CD4-positive, alpha-beta T cell (primary cell): ENCODE data around the gene PCID2. TPM values are rescaled to one million over a fixed set of nuclear protein-coding genes. Genes with fewer than 3 reads are reported as not detected.

Experiments used
- ATAC-seq: fragments of 200-7000 bp; cut with Tn5 transposase; one replicate; pipeline ENCODE4 v1.10.0; 2022; ENCODE audit warnings: mild to moderate bottlenecking; ENCODE audit not compliant: poor library complexity
- CTCF ChIA-PET: fragments of 350-600 bp; sonication (Branson Sonifier 250); formaldehyde crosslinking; loops from one replicate; lab custom pipeline; 2021; ENCODE audit warnings: antibody characterized with exemption, inconsistent platforms; lab: Charles Lee
- POLR2A ChIA-PET: fragments of 350-600 bp; sonication (Branson Sonifier 250); formaldehyde crosslinking; loops from one replicate; lab custom pipeline; 2021; ENCODE audit warnings: antibody characterized with exemption, inconsistent platforms; lab: Charles Lee
- DNase-seq, 14 experiments: peaks; one replicate each; pipeline ENCODE4 v3.0.0-alpha.2; 2013 to 2020; ENCODE audit warnings: mixed read lengths in 2 of 14
- H3K27ac ChIP-seq, 2 donors: one replicate each; pipeline versions ENCODE4 v1.5.1 to v1.7.0; 2013; ENCODE audit warnings: low read length in 2 of 2, low read depth in 1 of 2, mild to moderate bottlenecking in 1 of 2
- H3K27me3 ChIP-seq, 2 experiments: 1 replicate in 1 of 2; 2 replicates in 1 of 2; pipeline versions ENCODE4 v1.6.1 to v1.7.0; 2013; ENCODE audit warnings: low read length in 2 of 2, control low read depth in 1 of 2, mild to moderate bottlenecking in 1 of 2, moderate library complexity in 1 of 2; ENCODE audit not compliant: insufficient read depth in 2 of 2, control insufficient read depth in 1 of 2
- H3K36me3 ChIP-seq: one replicate; pipeline ENCODE4 v1.6.1; 2013; ENCODE audit warnings: low read length, control low read depth; ENCODE audit not compliant: insufficient read depth
- H3K4me1 ChIP-seq: one replicate; pipeline ENCODE4 v1.6.1; 2013; ENCODE audit warnings: low read length, control low read depth; ENCODE audit not compliant: insufficient read depth
- H3K4me3 ChIP-seq: one replicate; pipeline ENCODE4 v1.5.1; 2013; ENCODE audit warnings: mild to moderate bottlenecking, low read length, moderate library complexity
- H3K9me3 ChIP-seq, 2 experiments: 1 replicate in 1 of 2; 2 replicates in 1 of 2; pipeline versions ENCODE4 v1.6.1 to v1.7.0; 2013; ENCODE audit warnings: low read length in 2 of 2, mild to moderate bottlenecking in 2 of 2, control low read depth in 1 of 2, moderate library complexity in 1 of 2; ENCODE audit not compliant: control insufficient read depth in 1 of 2, insufficient read depth in 1 of 2
- H3K27ac Mint-ChIP-seq: one replicate; pipeline ENCODE4 v1.8.0; 2020; ENCODE audit warnings: mixed read lengths
- H3K27me3 Mint-ChIP-seq: one replicate; pipeline ENCODE4 v1.8.0; 2021; ENCODE audit warnings: mixed read lengths
- H3K36me3 Mint-ChIP-seq: one replicate; pipeline ENCODE4 v1.8.0; 2021; ENCODE audit warnings: low read depth, mixed read lengths
- H3K4me1 Mint-ChIP-seq: one replicate; pipeline ENCODE4 v1.8.0; 2021; ENCODE audit warnings: low read depth, mixed read lengths
- H3K4me3 Mint-ChIP-seq: one replicate; pipeline ENCODE4 v1.8.0; 2020; ENCODE audit warnings: mild to moderate bottlenecking, mixed read lengths
- H3K9me3 Mint-ChIP-seq: one replicate; pipeline ENCODE4 v1.8.0; 2020; ENCODE audit warnings: mixed read lengths
- intact Hi-C, 2 experiments: fragments of 100-400 bp; cut with DNase I in 1 of 2; cut with micrococcal nuclease in 1 of 2; formaldehyde crosslinking; loops; one replicate each; pipeline versions ENCODE4 v1.15.1 to v1.9.0; 2023 to 2025; cut with DNase I, micrococcal nuclease
- total RNA-seq, 174 experiments: library from RNA in 2 of 174; stranded (reverse) in 2 of 174; gene quantifications; one replicate each; pipeline ENCODE4 v1.2.3 and lab custom pipeline; 2021 to 2026
- TF ChIP-seq, protein P1 (sequence below): fragments of 200-600 bp; IDR thresholded peaks from one replicate; pipeline ENCODE4 v1.8.0; 2022; ENCODE audit warnings: antibody characterized with exemption, mild to moderate bottlenecking

The PCID2 gene
- total RNA-seq, 2 experiments from 2014 or later: 33.6 to 33.7 TPM

DNA sequence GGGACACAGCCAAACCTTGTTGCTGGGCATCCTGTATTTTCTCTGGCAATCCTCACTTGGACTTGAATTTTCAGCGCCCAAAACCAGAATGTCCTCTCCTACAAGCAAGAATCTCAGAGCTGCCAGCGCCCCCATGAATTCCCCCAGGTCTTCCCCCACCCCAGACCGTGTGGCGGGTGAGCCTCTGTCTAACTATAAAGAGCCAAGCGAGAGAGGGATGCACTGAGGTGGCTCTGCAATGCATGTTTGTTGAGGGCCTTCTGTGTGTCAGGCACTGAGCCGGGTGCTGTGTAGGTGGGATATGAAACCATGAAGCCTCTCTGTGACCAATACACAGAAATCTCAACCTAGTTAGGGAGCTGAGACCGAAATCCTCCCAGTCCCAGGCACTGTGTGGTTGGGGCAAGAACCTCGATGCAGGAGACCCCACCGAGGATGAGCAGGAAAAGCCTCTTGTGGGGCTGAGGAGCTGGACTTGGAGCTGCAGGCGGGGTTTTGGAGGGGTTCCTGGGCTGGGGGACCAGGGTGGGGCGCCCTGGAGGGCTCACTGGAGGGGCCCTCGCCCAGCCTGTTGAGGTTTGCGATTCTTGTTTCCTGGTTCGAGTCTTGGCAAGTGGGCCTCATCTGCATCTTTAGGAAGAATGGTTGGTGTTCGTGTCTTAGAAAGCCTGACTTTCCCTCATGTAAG, 62.4 kb downstream of the PCID2 start:
- intact Hi-C loops: no loop called here
- Histone ChIP-seq H3K27me3 (peaks cover 0 to 3% of the 10 kb centered on the region in 2 experiments), H3K27ac (no peak overlapping the region), H3K4me3 (no peak overlapping the region), H3K4me1 (no peaks in the 10 kb centered on the region), H3K36me3 (no peaks in the 10 kb centered on the region), H3K9me3 (peaks cover 0 to 7% of the 10 kb centered on the region in 2 experiments)
- TF ChIP-seq, protein P1, sequence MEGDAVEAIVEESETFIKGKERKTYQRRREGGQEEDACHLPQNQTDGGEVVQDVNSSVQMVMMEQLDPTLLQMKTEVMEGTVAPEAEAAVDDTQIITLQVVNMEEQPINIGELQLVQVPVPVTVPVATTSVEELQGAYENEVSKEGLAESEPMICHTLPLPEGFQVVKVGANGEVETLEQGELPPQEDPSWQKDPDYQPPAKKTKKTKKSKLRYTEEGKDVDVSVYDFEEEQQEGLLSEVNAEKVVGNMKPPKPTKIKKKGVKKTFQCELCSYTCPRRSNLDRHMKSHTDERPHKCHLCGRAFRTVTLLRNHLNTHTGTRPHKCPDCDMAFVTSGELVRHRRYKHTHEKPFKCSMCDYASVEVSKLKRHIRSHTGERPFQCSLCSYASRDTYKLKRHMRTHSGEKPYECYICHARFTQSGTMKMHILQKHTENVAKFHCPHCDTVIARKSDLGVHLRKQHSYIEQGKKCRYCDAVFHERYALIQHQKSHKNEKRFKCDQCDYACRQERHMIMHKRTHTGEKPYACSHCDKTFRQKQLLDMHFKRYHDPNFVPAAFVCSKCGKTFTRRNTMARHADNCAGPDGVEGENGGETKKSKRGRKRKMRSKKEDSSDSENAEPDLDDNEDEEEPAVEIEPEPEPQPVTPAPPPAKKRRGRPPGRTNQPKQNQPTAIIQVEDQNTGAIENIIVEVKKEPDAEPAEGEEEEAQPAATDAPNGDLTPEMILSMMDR: no peak
- DNase-seq (no peak), ATAC-seq (no peak)
- ChIA-PET POLR2A (no interaction called here), CTCF (no interaction called here)
- Mint-ChIP-seq H3K27ac (no peak overlapping the region), H3K4me3 (no peak overlapping the region), H3K27me3 (no peaks in the 10 kb centered on the region), H3K9me3 (no peaks in the 10 kb centered on the region), H3K36me3 (no peaks in the 10 kb centered on the region), H3K4me1 (no peaks in the 10 kb centered on the region)

DNA sequence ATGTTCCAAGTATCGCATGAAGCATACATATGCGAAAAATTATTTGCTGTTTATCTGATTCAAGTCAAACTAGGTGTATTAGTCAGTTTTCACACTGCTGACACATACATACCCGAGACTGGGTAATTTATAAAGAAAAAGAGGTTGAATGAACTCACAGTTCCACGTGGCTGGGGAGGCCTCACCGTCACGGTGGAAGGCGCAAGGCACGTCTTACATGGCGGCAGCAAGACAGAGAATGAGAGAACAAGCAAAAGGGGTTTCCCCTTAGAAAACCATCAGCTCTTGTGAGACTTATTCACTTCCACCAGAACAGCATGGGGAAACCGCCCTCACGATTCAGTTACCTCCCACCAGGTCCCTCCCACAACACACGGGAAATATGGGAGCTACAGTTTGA, 63.0 kb downstream of the PCID2 start:
- no peaks in the 10 kb centered on the region for H3K4me1 Mint-ChIP-seq
- no peak overlapping the region for H3K27ac Mint-ChIP-seq

DNA sequence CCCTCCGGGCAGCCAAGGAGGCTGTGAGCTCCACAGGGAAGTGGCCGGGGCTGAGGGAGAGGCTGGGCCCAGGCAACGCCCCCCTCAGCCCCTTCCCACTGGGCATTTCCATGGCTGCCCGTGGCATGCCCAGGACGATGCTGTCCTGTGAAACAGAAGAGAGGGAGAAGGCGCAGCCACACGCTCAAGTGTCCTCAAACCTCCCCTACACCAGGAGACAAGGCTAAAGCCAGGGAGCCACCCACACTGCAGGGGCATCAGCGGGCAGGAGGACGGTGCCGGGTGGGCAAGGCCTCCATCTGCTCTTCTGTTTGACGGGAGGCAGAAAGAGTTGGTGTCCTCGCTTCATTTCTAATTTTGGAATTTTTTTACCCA, 64.2 kb downstream of the PCID2 start:
- intact Hi-C loops: no loop called here
- H3K27ac Mint-ChIP-seq: no peak overlapping the region
- H3K36me3 Mint-ChIP-seq: no peaks in the 10 kb centered on the region

More for the DNA sequence above, 63.0 kb downstream of the PCID2 start:
- Mint-ChIP-seq H3K4me3 (no peak overlapping the region), H3K36me3 (no peaks in the 10 kb centered on the region), H3K27me3 (no peaks in the 10 kb centered on the region), H3K9me3 (no peaks in the 10 kb centered on the region)
- H3K4me3 ChIP-seq: no peak overlapping the region
- H3K9me3 ChIP-seq: peaks cover 0 to 7% of the 10 kb centered on the region in 2 experiments
- no peaks in the 10 kb centered on the region for H3K4me1 ChIP-seq
- ChIA-PET CTCF (no interaction called here), POLR2A (no interaction called here)
- H3K27me3 ChIP-seq: peaks cover 0 to 3% of the 10 kb centered on the region in 2 experiments
- no peaks in the 10 kb centered on the region for H3K36me3 ChIP-seq
- ATAC-seq (no peak), DNase-seq (no peak)
- TF ChIP-seq, protein P1: no peak
- intact Hi-C loops: no loop called here
- H3K27ac ChIP-seq: no peak overlapping the region

More for the DNA sequence above, 64.2 kb downstream of the PCID2 start:
- Mint-ChIP-seq H3K4me3 (no peak overlapping the region), H3K9me3 (no peaks in the 10 kb centered on the region), H3K27me3 (no peaks in the 10 kb centered on the region), H3K4me1 (no peaks in the 10 kb centered on the region)
- CTCF ChIA-PET: no interaction called here
- no peak overlapping the region for H3K27ac ChIP-seq
- POLR2A ChIA-PET: no interaction called here
- no peak overlapping the region for H3K4me3 ChIP-seq
- no peak for DNase-seq
- H3K4me1 ChIP-seq: no peaks in the 10 kb centered on the region
- no peak for ATAC-seq
- no peaks in the 10 kb centered on the region for H3K36me3 ChIP-seq
- H3K9me3 ChIP-seq: peaks cover 0 to 7% of the 10 kb centered on the region in 2 experiments
- H3K27me3 ChIP-seq: peaks cover 0 to 3% of the 10 kb centered on the region in 2 experiments
- TF ChIP-seq, protein P1: no peak
